ENCODE results near the gene SMIM29.
"Not testable (repeated sequence)": the region's sequence is repeated elsewhere in the genome, so short reads cannot be mapped to it uniquely, and the experiment has no call there.

Gene SMIM29

DNA sequence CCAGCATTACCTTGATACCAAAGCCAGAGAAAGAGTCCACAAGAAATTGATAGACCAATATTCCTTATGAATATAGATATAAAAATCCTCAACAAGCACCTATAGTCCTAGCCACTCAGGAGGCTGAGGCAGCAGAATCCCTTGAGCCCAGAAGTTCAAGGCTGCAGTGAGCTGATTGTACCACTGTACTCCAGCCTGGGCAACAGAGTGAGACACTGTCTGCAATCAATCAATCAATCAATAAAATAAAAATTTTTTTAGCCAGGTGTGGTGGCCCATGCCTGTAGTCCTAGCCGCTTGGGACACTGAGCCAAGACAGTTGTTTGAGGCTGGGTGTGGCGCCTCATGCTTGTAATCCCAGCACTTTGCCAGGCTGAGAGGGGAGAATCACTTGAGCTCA lies 18.9 kb upstream of the SMIM29 start:
- DNase-seq: no peak

DNA sequence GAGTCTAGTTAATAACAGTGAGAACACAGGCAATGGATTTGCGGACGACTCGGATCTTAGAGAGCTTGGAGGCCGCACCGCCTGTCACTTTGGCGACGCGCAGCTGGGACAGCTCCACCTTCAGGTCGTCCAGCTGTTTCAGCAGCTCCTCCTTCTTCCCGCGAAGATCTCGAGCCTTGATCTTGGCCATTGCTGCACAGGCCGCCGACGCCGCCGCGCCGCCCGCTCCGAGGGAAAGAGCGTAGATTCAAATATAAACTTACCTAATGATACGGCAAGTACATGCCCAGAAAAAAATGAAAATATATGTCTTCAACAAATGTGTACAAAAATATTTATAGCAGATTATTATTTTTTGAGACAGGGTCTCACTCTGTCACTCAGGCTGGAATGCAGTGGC lies 14.7 kb upstream of the SMIM29 start:
- not testable (repeated sequence) for DNase-seq

DNA sequence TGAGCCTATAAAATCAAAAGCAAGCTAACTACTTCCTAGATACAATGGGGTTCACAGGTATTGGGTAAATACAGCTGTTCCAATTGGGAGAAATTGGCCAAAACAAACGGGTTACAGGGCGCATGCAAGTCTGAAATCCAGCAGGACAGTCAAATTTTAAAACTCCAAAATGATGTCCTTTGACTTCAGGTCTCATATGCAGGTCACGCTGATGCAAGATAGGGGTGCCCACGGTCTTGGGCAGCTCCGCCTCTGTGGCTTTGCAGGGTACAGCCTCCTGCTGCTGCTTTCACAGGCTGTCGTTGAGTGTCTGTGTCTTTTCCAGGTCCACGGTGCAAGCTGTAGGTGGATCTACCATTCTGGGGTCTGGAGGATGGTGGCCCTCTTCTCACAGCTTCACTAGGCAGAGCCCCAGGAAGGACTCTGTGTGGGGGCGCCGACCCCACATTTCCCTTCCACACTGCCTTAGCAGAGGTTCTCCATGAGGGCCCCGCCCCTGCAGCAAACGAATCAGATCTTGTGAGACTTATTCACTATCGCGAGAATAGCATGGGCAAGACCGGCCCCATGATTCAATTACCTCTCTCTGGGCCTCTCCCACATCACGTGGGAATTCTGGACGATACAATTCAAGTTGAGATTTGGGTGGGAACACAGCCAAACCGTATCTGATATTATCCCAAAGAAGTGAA lies 11.9 kb upstream of the SMIM29 start:
- DNase-seq: no peak

DNA sequence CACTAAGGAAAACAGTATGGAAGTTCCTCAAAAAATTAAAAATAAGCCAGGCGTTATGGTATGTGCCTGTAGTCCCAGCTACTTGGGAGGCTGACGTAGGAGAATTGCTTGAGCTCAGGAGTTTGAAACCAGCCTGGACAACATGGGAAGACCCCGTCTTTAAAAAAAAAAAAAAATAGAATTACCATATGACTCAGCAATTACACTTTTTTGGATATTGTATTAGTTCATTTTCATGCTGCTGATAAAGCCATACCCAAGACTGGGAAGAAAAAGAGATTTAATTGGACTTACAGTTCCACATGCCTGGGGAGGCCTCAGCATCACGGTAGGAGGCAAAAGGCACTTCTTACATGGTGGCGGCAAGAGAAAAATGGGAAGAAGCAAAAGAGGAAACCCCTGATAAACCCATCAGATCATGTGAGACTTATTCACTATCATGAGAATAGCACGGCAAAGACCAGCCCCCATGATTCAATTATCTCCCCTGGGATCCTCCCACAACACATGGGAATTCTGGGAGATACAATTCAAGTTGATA lies 10.8 kb upstream of the SMIM29 start:
- DNase-seq: no peak

DNA sequence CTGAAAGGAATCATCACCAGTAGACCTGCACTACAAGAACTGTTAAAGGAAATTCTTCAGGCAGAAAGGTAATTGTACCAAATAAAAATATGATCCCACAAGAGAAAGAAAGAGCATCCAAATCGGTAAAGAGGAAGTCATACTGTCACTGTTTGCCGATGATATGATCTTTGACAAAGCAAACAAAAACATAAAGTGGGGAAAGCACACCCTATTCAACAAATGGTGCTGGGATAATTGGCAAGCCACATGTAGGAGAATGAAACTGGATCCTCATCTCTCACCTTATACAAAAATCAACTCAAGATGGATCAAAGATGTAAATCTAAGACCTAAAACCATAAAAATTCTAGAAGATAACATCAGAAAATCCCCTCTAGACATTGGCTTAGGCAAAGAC lies 3.6 kb upstream of the SMIM29 start:
- not testable (repeated sequence) for DNase-seq

DNA sequence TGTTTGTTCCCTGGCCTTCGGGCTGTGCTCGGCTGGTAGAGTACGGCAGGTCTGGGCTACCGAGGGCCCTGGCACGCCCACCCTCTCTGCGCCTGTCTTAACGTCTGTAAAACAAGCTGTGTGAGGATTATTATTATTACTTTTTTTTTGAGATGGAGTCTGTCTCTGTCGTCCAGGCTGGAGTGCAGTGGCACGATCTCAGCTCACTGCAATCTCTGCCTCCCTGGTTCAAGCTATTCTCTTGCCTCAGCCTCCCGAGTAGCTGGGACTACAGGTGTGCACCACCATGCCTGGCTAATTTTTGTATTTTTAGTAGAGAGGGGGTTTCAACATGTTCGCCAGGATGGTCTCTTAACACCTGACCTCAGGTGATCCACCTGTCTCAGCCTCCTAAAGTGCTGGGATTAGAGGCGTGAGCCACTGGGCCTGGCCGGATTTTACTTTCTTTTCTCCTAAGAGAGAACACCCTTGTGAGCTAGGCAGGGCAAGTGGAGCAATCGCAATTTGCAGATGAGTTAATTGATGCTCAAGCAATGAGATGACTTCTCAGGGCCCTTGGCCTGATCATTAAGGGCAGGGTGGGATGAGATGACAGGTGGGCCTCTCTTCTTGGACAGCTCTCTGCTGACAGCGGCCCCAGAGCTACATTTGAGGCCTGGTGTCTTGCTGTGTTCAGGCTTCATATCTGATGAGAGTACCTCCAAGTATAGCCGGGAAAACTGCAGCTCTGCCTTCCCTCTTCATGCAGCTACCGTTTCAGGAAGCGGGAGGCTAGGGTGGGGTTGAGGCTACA lies 859 bp upstream of the SMIM29 start:
- DNase-seq: no peak

DNA sequence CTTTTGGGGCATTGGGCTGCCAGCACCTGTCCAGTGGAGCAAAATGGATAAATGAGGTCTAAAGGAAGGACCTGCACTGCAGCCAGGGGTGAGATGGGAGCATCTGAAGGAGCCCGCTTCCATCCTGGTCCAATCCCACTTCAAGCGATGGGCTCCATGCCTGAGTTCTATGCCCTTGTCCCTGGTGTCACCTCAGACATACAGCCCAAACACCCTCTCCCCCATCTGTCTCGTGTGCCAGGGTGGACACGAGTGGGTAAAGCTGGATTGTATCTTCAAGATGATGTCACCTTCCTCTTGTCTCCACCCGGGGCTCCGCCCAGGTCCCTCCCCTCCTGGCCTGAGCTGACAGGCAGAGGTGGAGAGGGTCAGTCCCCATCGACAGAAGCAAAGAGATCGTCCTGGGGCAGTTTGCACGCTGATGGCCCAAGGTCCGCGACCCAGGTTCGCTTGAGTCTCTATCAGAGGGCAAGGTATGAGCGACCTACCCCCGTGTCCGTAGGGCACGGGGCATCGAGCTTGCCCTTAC lies 544 bp downstream of the SMIM29 start:
- peak; percentile 58 for DNase-seq

DNA sequence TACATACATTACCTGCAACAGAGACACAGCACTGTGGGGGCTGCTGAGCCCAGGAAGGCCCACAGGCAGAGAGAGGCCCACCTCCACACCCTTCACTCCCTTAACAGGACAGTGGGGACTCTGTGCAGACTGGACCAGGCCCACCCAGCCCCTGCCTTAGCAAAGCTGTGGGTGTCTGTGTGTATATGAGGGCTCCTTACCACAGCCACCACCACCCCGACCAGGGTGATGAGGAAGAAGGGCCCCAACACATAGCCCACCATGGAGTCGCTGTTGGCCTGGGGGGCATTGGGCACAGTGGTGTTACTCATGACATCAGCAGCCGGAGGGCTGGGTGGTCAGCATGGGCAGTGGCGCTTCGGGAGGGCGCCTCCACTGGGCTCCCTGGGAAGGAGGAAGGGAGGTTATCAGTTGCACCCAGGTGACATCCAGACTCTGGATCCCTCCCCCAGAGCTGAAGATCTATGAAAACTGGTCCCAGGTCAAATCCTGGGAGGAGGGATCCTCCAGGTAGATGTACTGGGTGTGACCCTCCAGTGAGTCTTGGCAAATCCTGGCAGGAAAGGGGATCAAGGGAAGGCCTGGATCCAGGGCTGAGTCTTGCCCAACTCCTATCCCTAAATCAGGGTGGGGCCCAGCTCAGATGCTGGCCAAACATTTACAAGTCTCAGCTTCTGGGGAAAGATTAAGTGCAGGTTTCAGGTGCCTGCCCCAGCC lies 1.2 kb downstream of the SMIM29 start:
- no peak for DNase-seq

DNA sequence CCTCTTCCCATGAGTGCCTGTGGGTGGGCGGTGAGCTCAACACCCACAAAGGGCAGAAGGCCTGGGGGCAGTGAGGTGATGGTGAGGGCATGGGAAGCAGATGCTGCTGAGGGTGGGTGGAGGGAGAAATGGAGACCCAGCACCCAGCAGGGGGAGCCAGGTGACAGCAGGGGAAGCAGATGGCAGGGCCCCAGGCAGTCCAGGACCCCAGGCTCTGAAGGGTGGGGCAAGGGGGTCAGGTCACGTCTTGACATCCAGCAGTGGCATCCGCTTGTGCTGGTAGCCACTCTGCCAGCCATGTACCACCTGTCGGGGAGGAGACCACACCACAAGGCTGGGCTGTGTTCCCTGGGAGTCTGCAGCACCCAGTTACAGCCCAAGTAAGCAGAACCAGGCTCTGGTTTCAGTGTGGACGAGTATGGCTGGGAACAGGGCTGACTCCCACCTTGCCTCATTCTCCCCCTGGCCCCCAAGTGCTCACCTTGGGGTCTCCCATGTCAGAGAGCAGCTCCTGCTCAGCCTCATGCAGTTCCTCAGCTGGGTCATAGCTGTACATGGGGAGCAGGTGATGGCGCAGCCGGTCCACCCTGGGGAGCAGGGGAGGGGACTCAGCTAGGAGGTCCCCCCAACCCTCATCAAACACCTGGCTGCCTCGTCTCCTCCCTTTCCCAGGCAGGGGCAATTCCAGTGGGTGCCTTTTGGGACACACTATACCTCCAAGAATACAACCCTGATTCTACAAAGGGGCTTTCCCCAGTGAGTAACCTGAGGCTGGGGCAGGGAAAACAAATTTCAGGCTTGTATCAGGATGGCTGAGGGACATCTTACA lies 2.0 kb downstream of the SMIM29 start:
- DNase-seq: peak; percentile 69

DNA sequence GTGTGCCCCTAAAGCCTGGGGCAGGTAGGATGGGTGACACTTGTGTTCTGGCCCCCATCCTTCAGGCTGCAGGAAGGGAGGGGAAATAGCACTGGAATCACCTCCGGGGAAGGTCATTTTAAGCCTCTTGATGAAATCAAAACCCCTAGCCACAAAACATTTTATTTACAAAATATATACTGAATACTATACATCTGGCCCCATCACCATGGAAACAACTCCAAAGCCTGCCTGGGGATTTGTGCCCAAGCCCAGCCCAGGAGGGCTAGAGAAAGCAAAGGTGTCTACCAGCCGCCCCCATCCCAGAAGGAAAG lies 2.6 kb downstream of the SMIM29 start:
- no peak for DNase-seq

DNA sequence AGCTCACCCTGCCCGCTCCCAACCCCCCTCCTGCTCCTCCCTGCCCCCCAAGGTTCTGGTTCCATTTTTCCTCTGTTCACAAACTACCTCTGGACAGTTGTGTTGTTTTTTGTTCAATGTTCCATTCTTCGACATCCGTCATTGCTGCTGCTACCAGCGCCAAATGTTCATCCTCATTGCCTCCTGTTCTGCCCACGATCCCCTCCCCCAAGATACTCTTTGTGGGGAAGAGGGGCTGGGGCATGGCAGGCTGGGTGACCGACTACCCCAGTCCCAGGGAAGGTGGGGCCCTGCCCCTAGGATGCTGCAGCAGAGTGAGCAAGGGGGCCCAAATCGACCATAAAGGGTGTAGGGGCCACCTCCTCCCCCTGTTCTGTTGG lies 3.1 kb downstream of the SMIM29 start:
- not testable (repeated sequence) for DNase-seq

DNA sequence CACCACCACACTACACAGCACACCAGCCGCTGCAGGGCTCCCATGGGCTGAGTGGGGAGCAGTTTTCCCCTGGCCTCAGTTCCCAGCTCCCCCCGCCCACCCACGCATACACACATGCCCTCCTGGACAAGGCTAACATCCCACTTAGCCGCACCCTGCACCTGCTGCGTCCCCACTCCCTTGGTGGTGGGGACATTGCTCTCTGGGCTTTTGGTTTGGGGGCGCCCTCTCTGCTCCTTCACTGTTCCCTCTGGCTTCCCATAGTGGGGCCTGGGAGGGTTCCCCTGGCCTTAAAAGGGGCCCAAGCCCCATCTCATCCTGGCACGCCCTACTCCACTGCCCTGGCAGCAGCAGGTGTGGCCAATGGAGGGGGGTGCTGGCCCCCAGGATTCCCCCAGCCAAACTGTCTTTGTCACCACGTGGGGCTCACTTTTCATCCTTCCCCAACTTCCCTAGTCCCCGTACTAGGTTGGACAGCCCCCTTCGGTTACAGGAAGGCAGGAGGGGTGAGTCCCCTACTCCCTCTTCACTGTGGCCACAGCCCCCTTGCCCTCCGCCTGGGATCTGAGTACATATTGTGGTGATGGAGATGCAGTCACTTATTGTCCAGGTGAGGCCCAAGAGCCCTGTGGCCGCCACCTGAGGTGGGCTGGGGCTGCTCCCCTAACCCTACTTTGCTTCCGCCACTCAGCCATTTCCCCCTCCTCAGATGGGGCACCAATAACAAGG lies 3.6 kb downstream of the SMIM29 start:
- DNase-seq: not testable (repeated sequence)

DNA sequence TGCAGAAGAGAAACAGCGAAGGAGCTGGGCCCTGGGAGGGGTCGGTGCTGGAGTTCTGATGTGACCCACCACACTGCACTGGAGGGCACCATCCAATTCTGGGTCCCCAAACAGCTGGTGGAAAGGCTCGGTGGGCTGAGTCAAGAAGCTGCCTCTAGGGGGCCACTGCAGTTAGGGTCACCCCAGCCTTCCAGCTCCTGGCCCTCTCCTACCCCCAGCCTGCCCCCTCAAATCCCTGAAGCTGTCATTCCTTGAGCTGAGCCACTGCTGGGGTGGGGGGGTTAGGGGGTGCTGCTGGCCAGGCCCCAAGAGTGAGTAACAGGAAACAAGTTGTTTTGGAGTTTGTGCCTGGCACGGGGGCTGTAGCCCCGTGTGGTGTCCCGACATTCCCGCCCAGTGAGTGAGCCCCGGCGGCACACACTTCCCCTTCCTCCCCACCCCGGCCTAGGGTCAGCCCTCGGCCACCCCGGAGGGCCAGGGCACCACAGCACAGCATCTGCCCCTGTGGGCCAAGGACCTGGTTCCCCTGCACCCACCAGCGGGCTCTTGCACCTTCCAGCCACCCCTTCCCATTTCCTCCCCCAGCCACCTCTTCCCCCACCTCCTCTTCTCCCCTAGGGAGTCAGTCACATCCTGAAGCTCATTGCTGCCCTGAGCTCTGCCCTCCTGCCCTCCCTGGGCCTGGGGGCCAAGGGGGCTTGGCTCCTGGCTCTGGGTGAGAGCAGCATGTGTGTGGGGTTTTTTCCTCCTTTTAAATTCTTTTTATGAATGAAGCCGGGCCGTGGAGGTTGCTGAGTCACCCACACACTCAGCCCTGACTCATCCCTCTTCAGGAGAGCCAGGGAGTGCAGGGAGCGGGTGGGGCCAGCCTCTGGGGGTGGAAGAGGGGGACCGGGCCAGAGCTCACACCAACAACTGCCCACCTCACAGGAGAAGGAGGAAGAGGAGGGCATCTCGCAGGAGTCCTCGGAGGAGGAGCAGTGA lies 4.6 kb downstream of the SMIM29 start:
- peak; percentile 97 for DNase-seq

DNA sequence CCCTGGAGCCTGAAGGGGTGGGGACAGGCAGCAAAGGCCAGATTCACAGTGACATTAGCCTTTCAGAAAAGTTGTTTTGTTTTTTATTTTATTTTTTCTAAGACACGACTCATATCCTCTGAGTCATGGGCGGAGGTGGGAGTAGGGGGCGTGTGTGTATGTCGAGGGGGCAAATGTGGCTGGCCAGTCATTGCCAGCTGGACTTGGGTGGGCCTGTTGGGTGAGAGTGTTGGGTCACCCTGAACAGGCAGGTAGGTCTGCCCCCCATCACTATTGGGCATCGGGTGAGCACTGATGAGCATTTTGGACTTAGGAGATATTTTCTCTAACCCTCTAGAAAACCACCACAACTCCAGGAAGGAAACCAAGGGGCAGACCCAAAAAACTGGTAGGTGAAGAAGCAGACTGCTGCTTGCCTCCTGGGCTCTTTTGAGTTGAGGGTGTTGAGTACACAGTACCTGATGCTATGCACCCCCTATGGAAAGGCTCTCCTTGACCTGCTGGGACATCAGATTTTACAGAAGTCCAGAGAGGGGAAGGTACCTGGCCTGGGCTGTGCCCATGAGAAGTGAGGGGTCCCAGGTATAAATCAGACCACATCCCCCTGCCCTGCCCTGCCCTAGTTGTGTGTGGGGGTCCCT lies 5.6 kb downstream of the SMIM29 start:
- peak; percentile 68 for DNase-seq

DNA sequence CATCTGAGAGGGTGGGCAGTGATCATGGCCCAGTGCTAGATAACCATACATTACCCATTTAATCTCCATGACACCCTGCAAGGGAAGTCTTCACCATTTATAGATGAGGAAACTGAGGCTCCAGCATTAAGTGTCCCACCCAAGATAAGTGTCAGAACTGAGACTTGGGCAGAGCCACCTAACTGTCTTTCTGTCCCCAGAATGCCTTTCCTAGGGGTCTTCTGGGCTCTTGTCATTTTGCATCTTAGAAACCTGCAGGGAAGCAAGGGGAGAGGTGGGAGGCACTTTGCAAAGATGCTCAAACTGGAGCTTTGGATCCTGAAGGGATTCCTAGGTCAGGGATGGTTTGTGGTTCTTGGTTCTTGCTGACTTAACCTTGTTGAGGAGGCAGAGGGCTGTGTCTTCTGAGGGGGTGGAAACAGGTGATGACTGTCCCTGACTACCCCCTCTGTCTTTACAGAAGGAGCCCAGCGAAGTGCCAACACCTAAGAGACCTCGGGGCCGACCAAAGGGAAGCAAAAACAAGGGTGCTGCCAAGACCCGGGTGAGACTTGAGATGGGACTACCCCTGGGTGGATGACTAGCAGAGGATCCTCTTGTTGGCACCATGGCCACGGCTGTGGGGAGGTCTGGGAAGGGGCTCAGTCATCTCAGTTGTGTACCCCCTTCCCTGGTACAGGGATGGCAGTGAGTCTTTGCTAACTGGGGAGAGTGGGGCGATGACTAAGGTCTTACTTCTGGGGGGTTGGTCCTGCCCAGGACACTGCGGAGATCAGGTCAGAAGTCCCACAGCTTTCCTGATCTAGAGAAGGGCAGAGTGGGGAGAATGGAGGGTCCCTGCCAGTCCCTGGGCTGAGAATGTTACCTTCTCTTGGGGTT lies 6.3 kb downstream of the SMIM29 start:
- peak; percentile 46 for DNase-seq

DNA sequence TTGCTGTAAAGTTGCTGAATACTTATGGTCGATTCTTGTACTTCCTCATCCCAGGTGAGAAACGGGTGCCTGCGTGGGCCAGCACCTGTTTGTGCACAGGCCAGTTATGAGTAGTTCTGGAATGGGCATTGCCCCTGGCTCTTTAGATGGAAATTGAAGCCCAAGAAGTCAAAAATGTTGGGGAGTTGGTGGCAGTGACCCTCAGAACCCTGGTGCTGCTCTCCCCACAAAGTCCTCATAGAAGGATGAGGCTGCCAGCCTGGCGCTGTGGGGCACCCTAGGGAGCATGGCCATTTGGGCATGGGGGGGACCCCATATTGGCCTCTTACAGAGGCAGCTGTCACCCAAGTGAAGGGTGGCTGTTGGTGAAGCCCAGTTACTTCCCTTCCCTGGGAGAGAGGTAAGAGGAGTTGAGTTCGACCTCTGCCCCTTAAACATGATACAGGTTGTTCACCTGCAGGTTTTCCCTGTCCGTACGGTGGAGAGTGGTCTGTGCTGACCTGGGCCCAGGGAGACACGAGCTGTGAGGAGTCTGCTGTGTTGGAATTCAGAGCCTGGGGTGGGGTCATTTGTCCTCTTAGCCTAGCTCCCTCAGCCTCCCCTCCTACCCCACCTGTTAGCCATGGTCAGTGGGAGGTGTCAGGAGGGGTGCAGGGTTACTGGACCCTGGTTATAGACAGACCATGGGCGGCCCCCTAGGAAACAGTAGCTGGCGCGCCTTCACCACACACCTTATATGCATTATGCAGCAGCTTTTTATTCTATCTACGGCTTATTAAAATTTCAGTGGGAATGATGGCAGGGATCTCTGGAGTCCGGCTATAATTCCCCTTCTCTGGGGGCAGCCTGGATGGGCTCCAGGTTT lies 7.2 kb downstream of the SMIM29 start:
- no peak for DNase-seq

DNA sequence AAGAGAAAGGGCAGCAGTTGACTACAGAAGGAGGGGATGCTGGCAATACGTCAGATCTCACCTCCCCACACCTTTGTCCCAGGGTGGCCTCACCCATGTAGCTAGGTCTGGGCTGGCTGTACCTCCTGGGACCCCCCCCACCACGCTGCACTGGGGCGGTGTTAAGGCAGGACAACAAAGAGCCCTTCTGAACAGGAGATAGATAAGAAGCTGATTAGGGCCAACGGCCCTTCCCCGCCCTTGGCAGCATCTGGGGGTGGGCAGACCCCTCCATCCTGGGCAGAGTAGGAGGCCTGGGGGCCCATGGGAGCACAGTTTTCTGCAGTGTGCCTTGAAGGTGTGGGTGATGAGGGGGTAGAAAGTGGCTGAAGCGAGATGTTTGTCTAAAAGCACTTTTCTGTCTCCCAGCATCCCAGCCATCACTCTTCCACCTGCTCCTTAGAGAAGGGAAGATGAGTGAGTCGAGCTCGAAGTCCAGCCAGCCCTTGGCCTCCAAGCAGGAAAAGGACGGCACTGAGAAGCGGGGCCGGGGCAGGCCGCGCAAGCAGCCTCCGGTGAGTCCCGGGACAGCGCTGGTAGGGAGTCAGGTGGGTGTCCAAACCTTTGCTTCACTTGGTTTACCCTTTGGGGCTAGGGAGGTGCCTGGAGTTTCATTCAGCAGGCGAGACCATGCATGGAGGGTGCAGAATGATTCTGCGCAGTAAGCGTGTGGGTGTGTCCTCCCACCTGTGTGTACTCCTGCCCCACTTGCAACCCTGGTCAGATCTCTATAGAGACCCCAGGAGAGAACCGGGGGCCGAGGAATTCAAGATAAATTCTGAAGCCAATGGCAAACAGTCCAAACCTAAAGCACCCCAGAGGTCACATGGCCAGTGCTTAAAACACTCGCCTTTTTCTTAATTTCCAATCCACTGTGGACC lies 8.2 kb downstream of the SMIM29 start:
- DNase-seq: no peak

All from EL (cell line).